K562 (cell line): ENCODE results near the gene CYP2R1. TPM values are rescaled to one million over a fixed set of nuclear protein-coding genes. Genes with fewer than 3 reads are reported as not detected.

Source experiments
- ATAC-seq: fragments of 200-7000 bp; cut with Tn5 transposase; 3 replicates; pipeline ENCODE4 v1.9.1; 2020; ENCODE audit warnings: moderate library complexity
- BruUV-seq: library from RNA; stranded (reverse); fragments of 400-500 nt; replicated peaks from 2 replicates; lab custom pipeline; 2021; lab: Mats Ljungman, UMichigan
- CTCF ChIA-PET: fragments of 300-600 bp; formaldehyde crosslinking; extraction: SDS; loops from one replicate; lab custom pipeline; 2021; ENCODE audit warnings: low intra/inter-chr PET ratio; lab: Yijun Ruan, JAX
- POLR2A ChIA-PET: fragments of 300-600, 350-650 bp; sonication (Branson Sonifier 250); formaldehyde crosslinking; extraction: SDS; loops from one replicate; lab custom pipeline; 2021; ENCODE audit warnings: antibody characterized with exemption, inconsistent platforms; lab: Yijun Ruan, JAX
- DNase-seq, 4 experiments: peaks; one replicate each; pipeline versions ENCODE4 v3.0.0 to v3.0.0-alpha.2; 2011 to 2018; ENCODE audit warnings: low spot score in 3 of 4, mixed read lengths in 3 of 4; ENCODE audit errors: extremely low read depth in 1 of 4
- FAIRE-seq: peaks from 2 replicates; lab custom pipeline; 2011; peaks lifted over from hg19 to GRCh38; lab: Jason Lieb, UNC
- H2AFZ ChIP-seq: 2 replicates; pipeline ENCODE4 v1.6.0; 2011; ENCODE audit warnings: low read depth, low read length, control low read depth, inconsistent platforms
- H3K27ac ChIP-seq: fragments of 200-600 bp; 3 replicates; pipeline ENCODE4 v1.8.0; 2011; ENCODE audit warnings: low read depth, mild to moderate bottlenecking, control low read depth, inconsistent platforms, low read length, moderate library complexity, mixed read lengths; ENCODE audit errors: extremely low read depth
- H3K27me3 ChIP-seq, 2 experiments: fragments of 300-600 bp in 1 of 2; 2 replicates in 1 of 2; 3 replicates in 1 of 2; pipeline versions ENCODE4 v1.6.0 to v1.8.0; 2011; ENCODE audit warnings: inconsistent platforms in 2 of 2, low read length in 2 of 2, mild to moderate bottlenecking in 1 of 2, mixed read lengths in 1 of 2, moderate library complexity in 1 of 2; ENCODE audit not compliant: control insufficient read depth in 2 of 2, insufficient read depth in 2 of 2
- H3K36me3 ChIP-seq: fragments of 300-600 bp; 3 replicates; pipeline ENCODE4 v1.8.0; 2011; ENCODE audit warnings: mild to moderate bottlenecking, low read length, inconsistent platforms; ENCODE audit not compliant: control insufficient read depth, insufficient read depth
- H3K4me1 ChIP-seq, 2 experiments: fragments of 200-600 bp in 1 of 2; replicated peaks in 1 of 2; 2 replicates in 1 of 2; 3 replicates in 1 of 2; pipeline versions ENCODE4 v1.5.1 to v1.8.0; 2011; ENCODE audit warnings: inconsistent platforms in 2 of 2, low read length in 2 of 2, mild to moderate bottlenecking in 1 of 2, mixed read lengths in 1 of 2, moderate library complexity in 1 of 2; ENCODE audit not compliant: control insufficient read depth in 2 of 2, insufficient read depth in 2 of 2
- H3K4me2 ChIP-seq: 2 replicates; pipeline ENCODE4 v1.6.1; 2011; ENCODE audit warnings: low read length, control low read depth, inconsistent platforms, mixed read lengths; ENCODE audit not compliant: insufficient read depth
- H3K4me3 ChIP-seq: fragments of 200-600 bp; sonication (generic), shearing (Covaris generic); 2 replicates; pipeline ENCODE4 v1.5.1; 2016; ENCODE audit warnings: control low read depth, inconsistent platforms
- H3K79me2 ChIP-seq: fragments of 200-600 bp; 3 replicates; pipeline ENCODE4 v1.8.0; 2011; ENCODE audit warnings: low read length, inconsistent platforms; ENCODE audit not compliant: control insufficient read depth, insufficient read depth
- H3K9ac ChIP-seq, 2 experiments: 2 replicates each; pipeline versions ENCODE4 v1.6.0 to v1.6.1; 2011; ENCODE audit warnings: low read depth in 2 of 2, low read length in 2 of 2, control low read depth in 1 of 2, inconsistent platforms in 1 of 2, mild to moderate bottlenecking in 1 of 2, mixed read lengths in 1 of 2; ENCODE audit not compliant: insufficient read depth in 1 of 2
- H3K9me1 ChIP-seq: one replicate; pipeline ENCODE4 v1.6.0; 2011; ENCODE audit warnings: inconsistent platforms, mild to moderate bottlenecking, low read length, moderate library complexity; ENCODE audit not compliant: control insufficient read depth, insufficient read depth
- H3K9me3 ChIP-seq: replicated peaks from 2 replicates; pipeline ENCODE4 v1.5.1; 2011; ENCODE audit warnings: low read depth, low read length, inconsistent platforms; ENCODE audit not compliant: control insufficient read depth, insufficient read depth
- H4K20me1 ChIP-seq: replicated peaks from 2 replicates; pipeline ENCODE4 v1.6.1; 2011; ENCODE audit warnings: low read length, inconsistent platforms, mixed read lengths; ENCODE audit not compliant: control insufficient read depth, insufficient read depth
- CBX1 ChIP-seq: sonication (generic); IDR thresholded peaks from 2 replicates; pipeline ENCODE4 v1.6.1; 2016; ENCODE audit warnings: antibody characterized with exemption, low read depth, mild to moderate bottlenecking
- GTF2E2 ChIP-seq: fragments of 200-800 bp; sonication (Bioruptor generic); IDR thresholded peaks from 2 replicates; pipeline ENCODE4 v1.6.1; 2016; ENCODE audit warnings: missing genetic modification characterization, missing compliant biosample characterization
- MCM5 ChIP-seq: fragments of 450-650 bp; IDR thresholded peaks from 2 replicates; pipeline ENCODE4 v1.6.1; 2016; ENCODE audit warnings: low read depth
- MYNN ChIP-seq, 2 experiments: sonication (generic); formaldehyde crosslinking in 1 of 2; IDR thresholded peaks; 2 replicates each; pipeline versions ENCODE4 v1.5.0 to v1.6.1; 2016 to 2020; ENCODE audit warnings: antibody characterized with exemption in 1 of 2, missing genetic modification reagents in 1 of 2
- ZNF184 ChIP-seq: sonication (generic); formaldehyde crosslinking; IDR thresholded peaks from 2 replicates; pipeline ENCODE4 v1.5.0; 2020; ENCODE audit warnings: missing genetic modification reagents
- WGBS: fragments of 100-300 bp; shearing (Covaris generic); methylation state at CpG from one replicate; pipeline ENCODE4 v1.1.6; 2016; ENCODE audit warnings: low coverage, mixed read lengths; ENCODE audit not compliant: insufficient coverage; ENCODE audit errors: missing lambda C conversion rate; 5-methylcytosine and 5-hydroxymethylcytosine counted together
- in situ Hi-C: fragments of 300-500 bp; cut with MboI; formaldehyde crosslinking; loops from 4 replicates; pipeline ENCODE4 v1.15.0; 2018; ENCODE audit warnings: inconsistent platforms, mixed read lengths
- intact Hi-C: fragments of 100-400 bp; cut with micrococcal nuclease; formaldehyde crosslinking; loops from 2 replicates; pipeline ENCODE4 v1.14.2; 2022
- polyA plus RNA-seq, 8 experiments: library from polyadenylated mRNA; depleted of rRNA in 4 of 8; stranded (reverse) in 5 of 8; unstranded in 3 of 8; fragments of >200 nt; fragmentation: Nextera tagmentation in 2 of 8; fragmentation: Illumina TruSeq in 1 of 8; extraction: Ambion mirVana in 2 of 8; extraction: Trizol in 1 of 8; gene quantifications; 2 replicates each; pipeline versions ENCODE4 v1.2.1 to v1.2.3, GENCODE V29; 2011 to 2014; ENCODE audit warnings: inconsistent platforms in 1 of 8, missing spikeins in 1 of 8
- total RNA-seq, 7 experiments: library from RNA; depleted of rRNA in 6 of 7; stranded (reverse); fragments of >200 nt in 6 of 7; fragmentation: Illumina TruSeq in 2 of 7; extraction: Trizol in 2 of 7; gene quantifications; 2 replicates each; pipeline versions ENCODE4 v1.2.1 to v1.2.3, GENCODE V29; 2011 to 2021; ENCODE audit warnings: low replicate concordance in 1 of 7
- TF ChIP-seq, protein P1 (sequence below), 3 experiments: IDR thresholded peaks in 2 of 3; conservative IDR thresholded peaks in 1 of 3; 2 replicates each; pipeline ENCODE4 v1.5.1; 2011 to 2012; ENCODE audit warnings: low read length in 3 of 3, mild to moderate bottlenecking in 3 of 3, control low read depth in 2 of 3, improper control_type of control experiment in 1 of 3, inconsistent platforms in 1 of 3, low read depth in 1 of 3, mixed read lengths in 1 of 3, moderate library complexity in 1 of 3; ENCODE audit not compliant: insufficient read depth in 2 of 3
- TF ChIP-seq, protein P2 (sequence below): sonication (generic); formaldehyde crosslinking; IDR thresholded peaks from 2 replicates; pipeline ENCODE4 v1.8.1; 2023; ENCODE audit warnings: mild to moderate bottlenecking, missing genetic modification reagents

CYP2R1 gene
- total and polyA plus RNA-seq, 9 of the 15 experiments (the other 6 are each of a cell fraction or from before 2014, with no cell fraction given) = 19.4 to 40.5 (median 29.4) TPM

DNA sequence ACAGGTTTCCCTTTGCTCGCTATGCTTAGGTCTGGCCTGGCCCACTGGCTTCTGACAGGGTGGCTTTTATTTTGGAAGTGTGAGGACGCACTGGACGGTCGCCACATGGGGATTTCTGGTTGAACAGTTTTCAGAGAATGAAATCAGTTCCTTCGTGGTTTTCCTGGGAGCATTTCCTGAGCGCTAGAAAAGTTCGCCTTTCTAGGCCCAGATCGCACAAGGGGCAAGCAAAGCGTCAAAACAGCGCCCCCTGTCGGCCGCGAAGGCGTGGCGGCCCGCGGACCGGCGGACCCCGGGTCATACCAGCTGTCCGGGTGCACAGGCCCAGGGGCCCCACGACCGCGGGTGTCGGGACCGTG is 12.7 kb upstream of the CYP2R1 start:
- Histone ChIP-seq H2AFZ (no peak overlapping the region), H3K79me2 (no peaks in the 10 kb centered on the region), H3K9me1 (no peaks in the 10 kb centered on the region), H3K27ac (no peak overlapping the region), H3K36me3 (no peaks in the 10 kb centered on the region), H3K4me2 (no peak overlapping the region), H4K20me1 (no peaks in the 10 kb centered on the region), H3K9me3 (no peaks in the 10 kb centered on the region), H3K4me1 (peaks cover 0 to 12% of the 10 kb centered on the region in 2 experiments; a peak in 3 of 5 replicates), H3K9ac (no peak overlapping the region), H3K4me3 (no peak overlapping the region), H3K27me3 (no peaks in the 10 kb centered on the region)
- peak in 2 of 4 experiments; percentile 10 to 11 for DNase-seq
- ChIA-PET CTCF (no interaction called here), POLR2A (no interaction called here)
- ATAC-seq = no peak
- TF ChIP-seq, protein P1, sequence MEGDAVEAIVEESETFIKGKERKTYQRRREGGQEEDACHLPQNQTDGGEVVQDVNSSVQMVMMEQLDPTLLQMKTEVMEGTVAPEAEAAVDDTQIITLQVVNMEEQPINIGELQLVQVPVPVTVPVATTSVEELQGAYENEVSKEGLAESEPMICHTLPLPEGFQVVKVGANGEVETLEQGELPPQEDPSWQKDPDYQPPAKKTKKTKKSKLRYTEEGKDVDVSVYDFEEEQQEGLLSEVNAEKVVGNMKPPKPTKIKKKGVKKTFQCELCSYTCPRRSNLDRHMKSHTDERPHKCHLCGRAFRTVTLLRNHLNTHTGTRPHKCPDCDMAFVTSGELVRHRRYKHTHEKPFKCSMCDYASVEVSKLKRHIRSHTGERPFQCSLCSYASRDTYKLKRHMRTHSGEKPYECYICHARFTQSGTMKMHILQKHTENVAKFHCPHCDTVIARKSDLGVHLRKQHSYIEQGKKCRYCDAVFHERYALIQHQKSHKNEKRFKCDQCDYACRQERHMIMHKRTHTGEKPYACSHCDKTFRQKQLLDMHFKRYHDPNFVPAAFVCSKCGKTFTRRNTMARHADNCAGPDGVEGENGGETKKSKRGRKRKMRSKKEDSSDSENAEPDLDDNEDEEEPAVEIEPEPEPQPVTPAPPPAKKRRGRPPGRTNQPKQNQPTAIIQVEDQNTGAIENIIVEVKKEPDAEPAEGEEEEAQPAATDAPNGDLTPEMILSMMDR (IDR thresholded peaks at IDR 0.05 in 2 of 3, conservative IDR thresholded peaks at IDR 0.05 in 1 of 3; ENCODE audit: insufficient read depth in 2 of 3, low read depth in 1 of 3, low read length in 3 of 3) = peak in 1 of 3 experiments; percentile 4; a peak in 1 of 6 replicates
- no peak for TF ChIP-seq GTF2E2
- TF ChIP-seq, protein P2, sequence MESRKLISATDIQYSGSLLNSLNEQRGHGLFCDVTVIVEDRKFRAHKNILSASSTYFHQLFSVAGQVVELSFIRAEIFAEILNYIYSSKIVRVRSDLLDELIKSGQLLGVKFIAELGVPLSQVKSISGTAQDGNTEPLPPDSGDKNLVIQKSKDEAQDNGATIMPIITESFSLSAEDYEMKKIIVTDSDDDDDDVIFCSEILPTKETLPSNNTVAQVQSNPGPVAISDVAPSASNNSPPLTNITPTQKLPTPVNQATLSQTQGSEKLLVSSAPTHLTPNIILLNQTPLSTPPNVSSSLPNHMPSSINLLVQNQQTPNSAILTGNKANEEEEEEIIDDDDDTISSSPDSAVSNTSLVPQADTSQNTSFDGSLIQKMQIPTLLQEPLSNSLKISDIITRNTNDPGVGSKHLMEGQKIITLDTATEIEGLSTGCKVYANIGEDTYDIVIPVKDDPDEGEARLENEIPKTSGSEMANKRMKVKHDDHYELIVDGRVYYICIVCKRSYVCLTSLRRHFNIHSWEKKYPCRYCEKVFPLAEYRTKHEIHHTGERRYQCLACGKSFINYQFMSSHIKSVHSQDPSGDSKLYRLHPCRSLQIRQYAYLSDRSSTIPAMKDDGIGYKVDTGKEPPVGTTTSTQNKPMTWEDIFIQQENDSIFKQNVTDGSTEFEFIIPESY = peak; percentile 100
- TF ChIP-seq MYNN (IDR thresholded peaks at IDR 0.05) = peak; percentile 57; the same call in 1 of the 2 replicates
- no peak for TF ChIP-seq MYNN (CRISPR knock-in tag; IDR thresholded peaks at IDR 0.05)
- 0 out of 2 replicates have a peak, but pooled peaks have one; percentile 27 for TF ChIP-seq ZNF184
- TF ChIP-seq MCM5 = no peak
- TF ChIP-seq CBX1 = 0 out of 2 replicates have a peak, but pooled peaks have one; percentile 17
- no peak for FAIRE-seq
- 89% methylated on average over 12 of the region's 26 CpGs for WGBS
- intact Hi-C loops (loop anchor here (5.0 kb wide), 2 partner anchors 262 to 282 kb away; partner anchors contain the start of gene PDE3B), in situ Hi-C loops (loop anchor here (10.0 kb wide), 1 partner anchor 610 kb away; no protein-coding TSS in a partner anchor)
- BruUV-seq = no TSS peak
